ENCODE data around the gene TMEM200B. TPM values are rescaled to one million over a fixed set of nuclear protein-coding genes. Genes with fewer than 3 reads are reported as not detected.

TMEM200B gene
- total and polyA plus RNA-seq, 2 experiments from 2014 or later: 5.1 to 20.4 TPM

DNA sequence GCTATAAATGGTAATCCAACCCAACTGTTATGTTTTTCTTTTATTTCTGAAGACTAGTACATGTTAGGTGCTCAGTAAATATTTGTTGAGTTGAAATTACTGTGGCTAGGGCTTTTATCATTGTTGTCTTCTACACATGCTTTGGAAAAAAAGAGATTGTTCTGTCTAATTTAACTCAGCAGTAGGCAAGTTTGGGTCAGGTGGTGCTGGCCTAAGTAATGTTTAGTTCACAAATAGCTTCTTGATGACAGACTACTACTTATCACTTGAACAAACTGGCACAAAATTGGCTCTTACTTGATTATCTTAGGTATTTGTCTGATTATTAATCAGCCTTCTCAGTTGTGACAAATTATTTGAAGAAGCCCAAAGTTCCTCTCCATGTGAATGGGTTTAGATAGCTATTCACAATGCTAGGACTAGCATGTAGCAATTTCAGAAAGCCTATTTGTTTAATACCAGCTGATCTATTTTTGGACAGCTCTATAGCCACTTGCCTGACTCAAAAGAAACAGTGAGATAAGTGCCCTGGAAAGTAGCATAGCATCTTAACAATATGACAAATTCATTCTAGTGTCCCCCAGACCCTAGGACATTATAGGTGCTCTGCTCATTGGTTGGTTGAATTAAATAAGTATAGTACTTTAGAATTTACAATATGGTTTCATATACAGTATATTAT, 32.6 kb downstream of the TMEM200B start:
- Histone ChIP-seq H4K20me1 (ENCODE audit: insufficient read depth) (no peaks in the 10 kb centered on the region), H3K36me3 (ENCODE audit: low read depth) (no peaks in the 10 kb centered on the region), H3K4me1 (ENCODE audit: insufficient read depth) (no peaks in the 10 kb centered on the region), H3K27me3 (replicated peaks; ENCODE audit: insufficient read depth) (no peaks in the 10 kb centered on the region), H3K9me2 (ENCODE audit: insufficient read depth) (no peaks in the 10 kb centered on the region), H3K4me3 (no peak overlapping the region), H2AFZ (no peak overlapping the region), H3K9me3 (ENCODE audit: low read depth) (no peaks in the 10 kb centered on the region), H3K4me2 (ENCODE audit: unreplicated experiment) (no peak overlapping the region), H3F3A (ENCODE audit: insufficient read depth) (no peaks in the 10 kb centered on the region), H3K79me2 (ENCODE audit: insufficient read depth) (no peaks in the 10 kb centered on the region), H3K9ac (no peak overlapping the region), H3K27ac (no peak overlapping the region)
- TF ChIP-seq EZH2 (IDR thresholded peaks at IDR 0.05; ENCODE audit: insufficient read depth, poor library complexity, severe bottlenecking) (no peak), EZH2phosphoT487 (IDR thresholded peaks at IDR 0.05; ENCODE audit: insufficient read depth, low read depth) (no peak)
- DNase-seq: no peak
- in situ Hi-C loops (cut with MboI): no loop called here

- Histone ChIP-seq H3K9me2 (ENCODE audit: insufficient read depth) (no peaks in the 10 kb centered on the region), H3K9me3 (ENCODE audit: low read depth) (no peaks in the 10 kb centered on the region), H3K79me2 (ENCODE audit: insufficient read depth) (no peaks in the 10 kb centered on the region), H3K9ac (no peak overlapping the region), H3K36me3 (ENCODE audit: low read depth) (no peaks in the 10 kb centered on the region), H2AFZ (no peak overlapping the region), H3K4me1 (ENCODE audit: insufficient read depth) (no peaks in the 10 kb centered on the region), H3K27me3 (replicated peaks; ENCODE audit: insufficient read depth) (no peaks in the 10 kb centered on the region), H3K27ac (no peak overlapping the region), H3F3A (ENCODE audit: insufficient read depth) (no peaks in the 10 kb centered on the region), H3K4me2 (ENCODE audit: unreplicated experiment) (no peak overlapping the region), H3K4me3 (no peak overlapping the region), H4K20me1 (ENCODE audit: insufficient read depth) (no peaks in the 10 kb centered on the region)
- TF ChIP-seq EZH2phosphoT487 (IDR thresholded peaks at IDR 0.05; ENCODE audit: insufficient read depth, low read depth) (no peak), EZH2 (IDR thresholded peaks at IDR 0.05; ENCODE audit: insufficient read depth, poor library complexity, severe bottlenecking) (no peak)
- in situ Hi-C loops (cut with MboI): no loop called here
- no peak for DNase-seq
- 83 to 87% methylated on average over 2 of the region's 2 CpGs for WGBS, 2 experiments (ENCODE audit: low coverage in 1 of 2, low lambda C conversion rate in 2 of 2, missing lambda C conversion rate in 2 of 2)
Measured at GRCh38 chr1:29084196-29084521, 39.5 kb downstream of the TMEM200B start.

DNA sequence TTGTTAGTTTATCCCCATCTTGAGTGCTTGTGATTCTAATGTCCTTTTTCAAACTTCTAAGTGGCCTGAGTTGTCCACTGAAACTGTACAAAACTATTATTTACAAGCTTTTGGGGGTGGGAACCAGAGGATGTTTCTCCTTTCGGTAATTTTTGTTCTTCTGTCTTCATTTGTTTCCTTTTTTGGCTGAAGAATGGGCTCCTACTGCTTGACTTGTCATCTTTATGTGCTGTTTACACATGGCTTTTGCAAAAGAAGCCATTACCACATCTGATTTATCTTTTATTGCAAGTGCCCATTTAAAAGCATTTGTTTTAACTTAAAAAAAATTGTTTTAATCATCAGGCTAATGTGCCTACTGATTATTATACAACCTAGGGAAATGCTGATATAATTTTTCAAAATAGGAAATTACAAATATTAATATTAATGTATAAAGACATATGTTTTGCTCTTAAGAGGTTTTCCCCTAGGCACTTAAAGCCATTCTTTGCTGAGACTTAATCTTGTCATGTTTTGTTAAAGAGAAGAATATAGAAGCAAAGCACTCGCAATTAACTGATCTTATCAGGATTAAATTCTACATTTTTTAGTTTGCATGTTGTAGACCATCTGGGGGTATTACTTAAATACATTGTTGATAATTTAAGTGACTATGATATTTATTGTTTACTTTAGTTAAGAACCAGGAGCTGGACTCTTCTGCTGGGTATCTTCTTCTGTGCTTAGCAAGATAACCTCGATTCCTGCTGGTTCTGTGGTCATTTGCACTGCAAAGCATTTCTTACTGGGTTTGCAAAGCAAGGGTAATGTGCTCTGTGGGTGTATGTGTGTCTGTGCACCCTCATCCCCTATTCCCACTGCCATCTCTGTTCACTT, 40.1 kb downstream of the TMEM200B start:
- H3K27ac ChIP-seq: no peak overlapping the region
- no peak overlapping the region for H3K4me2 ChIP-seq (ENCODE audit: unreplicated experiment)

DNA sequence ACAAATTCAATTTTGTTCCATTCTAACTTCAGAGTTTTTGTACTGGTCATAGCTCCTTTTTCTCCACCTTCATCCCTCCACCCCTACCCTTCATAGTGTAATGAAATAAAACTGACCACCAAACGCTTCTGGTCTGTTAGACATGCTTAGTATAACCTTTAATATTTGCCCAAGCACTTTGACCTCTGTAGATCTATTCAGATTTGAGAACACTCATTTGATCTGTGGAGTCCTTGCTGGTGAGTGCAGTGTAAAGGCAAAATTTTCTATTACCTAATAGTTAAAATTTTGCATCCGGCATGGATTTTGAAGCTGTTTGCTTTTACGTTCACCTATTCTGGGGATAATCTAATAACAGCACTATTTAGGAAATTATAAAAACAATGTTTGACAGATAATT, 41.2 kb downstream of the TMEM200B start:
- Histone ChIP-seq H3K27ac (no peak overlapping the region), H3K4me1 (ENCODE audit: insufficient read depth) (no peaks in the 10 kb centered on the region), H3K9me2 (ENCODE audit: insufficient read depth) (no peaks in the 10 kb centered on the region), H3K36me3 (ENCODE audit: low read depth) (no peaks in the 10 kb centered on the region), H2AFZ (no peak overlapping the region), H3K79me2 (ENCODE audit: insufficient read depth) (no peaks in the 10 kb centered on the region), H3K4me3 (no peak overlapping the region), H3K9ac (no peak overlapping the region), H3K9me3 (ENCODE audit: low read depth) (no peaks in the 10 kb centered on the region), H3K4me2 (ENCODE audit: unreplicated experiment) (no peak overlapping the region), H3K27me3 (replicated peaks; ENCODE audit: insufficient read depth) (no peaks in the 10 kb centered on the region), H4K20me1 (ENCODE audit: insufficient read depth) (no peaks in the 10 kb centered on the region), H3F3A (ENCODE audit: insufficient read depth) (no peaks in the 10 kb centered on the region)
- WGBS, 2 experiments (ENCODE audit: low coverage in 1 of 2, low lambda C conversion rate in 2 of 2, missing lambda C conversion rate in 2 of 2): 95 to 96% methylated on average over 3 of the region's 3 CpGs
- TF ChIP-seq EZH2 (IDR thresholded peaks at IDR 0.05; ENCODE audit: insufficient read depth, poor library complexity, severe bottlenecking) (no peak), EZH2phosphoT487 (IDR thresholded peaks at IDR 0.05; ENCODE audit: insufficient read depth, low read depth) (no peak)
- DNase-seq: no peak
- in situ Hi-C loops (cut with MboI): no loop called here

More for the DNA sequence above, 40.1 kb downstream of the TMEM200B start:
- no peak for TF ChIP-seq EZH2phosphoT487 (IDR thresholded peaks at IDR 0.05; ENCODE audit: insufficient read depth, low read depth)
- no peak for TF ChIP-seq EZH2 (IDR thresholded peaks at IDR 0.05; ENCODE audit: insufficient read depth, poor library complexity, severe bottlenecking)
- WGBS, 2 experiments (ENCODE audit: low coverage in 1 of 2, low lambda C conversion rate in 2 of 2, missing lambda C conversion rate in 2 of 2): 79 to 83% methylated on average over 3 of the region's 3 CpGs
- Histone ChIP-seq H2AFZ (no peak overlapping the region), H3K79me2 (ENCODE audit: insufficient read depth) (no peaks in the 10 kb centered on the region), H3K9me3 (ENCODE audit: low read depth) (no peaks in the 10 kb centered on the region), H3K36me3 (ENCODE audit: low read depth) (no peaks in the 10 kb centered on the region), H3K4me3 (no peak overlapping the region), H3K9me2 (ENCODE audit: insufficient read depth) (no peaks in the 10 kb centered on the region), H3F3A (ENCODE audit: insufficient read depth) (no peaks in the 10 kb centered on the region), H4K20me1 (ENCODE audit: insufficient read depth) (no peaks in the 10 kb centered on the region), H3K9ac (no peak overlapping the region), H3K4me1 (ENCODE audit: insufficient read depth) (no peaks in the 10 kb centered on the region), H3K27me3 (replicated peaks; ENCODE audit: insufficient read depth) (no peaks in the 10 kb centered on the region)
- in situ Hi-C loops (cut with MboI): no loop called here
- no peak for DNase-seq
